ENCODE results near the gene PLA2G6. TPM values are rescaled to one million over a fixed set of nuclear protein-coding genes. Genes with fewer than 3 reads are reported as not detected.
"Not testable (repeated sequence)": the region's sequence is repeated elsewhere in the genome, so short reads cannot be mapped to it uniquely, and the experiment has no call there.

Gene PLA2G6
- total RNA-seq, 2 donors from 2014 or later: 13.7 to 14.3 TPM

- intact Hi-C loops (cut with DNase I): no loop called here
- DNase-seq (ENCODE audit: low spot score): no peak
These were observed 99.4 kb downstream of the PLA2G6 start for GRCh38 chr22:38081941-38082828.

GRCh38 chr22:38081636-38081940, 100.0 kb downstream of the PLA2G6 start:
- intact Hi-C loops (cut with DNase I): no loop called here
- DNase-seq (ENCODE audit: low spot score): no peak

DNA sequence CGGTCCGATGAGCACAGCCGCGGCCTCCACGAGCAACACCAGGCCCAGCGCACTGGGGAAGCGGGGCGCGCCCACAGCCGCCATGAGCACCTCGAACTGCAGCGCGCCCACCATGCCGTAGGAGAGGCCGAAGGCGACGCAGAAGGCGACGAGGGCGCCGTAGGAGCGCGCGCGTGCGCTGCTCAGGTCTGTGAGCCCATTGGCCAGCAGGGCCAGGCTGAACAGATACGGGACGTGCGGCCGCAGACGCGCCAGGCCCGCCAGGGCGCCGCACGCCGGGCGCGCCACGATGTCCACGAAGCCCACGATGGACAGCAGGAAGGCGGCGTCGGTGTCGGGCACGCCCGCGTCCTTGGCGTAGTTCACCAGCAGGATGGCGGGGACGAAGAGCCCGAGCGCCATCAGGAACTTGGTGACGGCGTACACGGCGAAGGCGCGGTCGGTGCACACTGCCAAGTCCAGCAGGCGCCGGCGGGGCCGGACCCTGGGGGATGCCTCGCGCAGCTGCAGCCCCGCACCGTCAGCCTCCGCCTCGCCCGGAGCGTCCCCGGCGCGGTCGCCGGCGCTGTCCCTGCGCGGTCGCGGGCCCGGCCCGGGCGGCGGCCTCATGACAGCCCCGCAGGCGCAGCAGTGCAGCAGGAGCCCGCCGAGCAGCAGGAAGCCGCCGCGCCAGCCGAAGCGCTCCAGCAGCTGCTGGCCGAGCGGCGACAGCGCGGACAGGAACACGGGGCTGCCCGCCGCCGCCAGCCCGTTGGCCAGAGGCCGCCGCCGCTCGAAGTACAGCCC, 100.6 kb downstream of the PLA2G6 start:
- DNase-seq (ENCODE audit: low spot score): no peak
- intact Hi-C loops (cut with DNase I): no loop called here

- intact Hi-C loops (cut with DNase I): no loop called here
- DNase-seq (ENCODE audit: low spot score): no peak
These were observed 101.2 kb downstream of the PLA2G6 start for GRCh38 chr22:38080474-38080849.

DNA sequence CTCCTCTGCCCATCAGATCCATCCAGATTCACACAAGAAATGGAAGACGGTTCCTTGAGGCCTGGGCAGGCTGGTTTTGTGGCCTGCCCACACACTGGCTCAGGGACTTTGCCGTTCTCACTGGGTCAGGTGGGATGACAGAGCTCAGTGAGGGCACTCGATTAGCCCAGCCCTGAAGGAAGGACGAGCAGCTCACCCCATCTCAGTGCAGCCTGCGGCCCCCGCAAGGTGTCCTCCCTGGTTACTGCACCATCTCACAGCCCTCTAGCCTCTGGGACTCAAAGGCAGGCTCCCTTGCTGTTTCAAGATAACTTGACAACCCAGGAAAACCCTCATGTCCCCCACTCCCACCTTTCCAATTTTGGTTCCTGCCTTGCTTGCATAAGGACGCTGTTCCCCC, 101.8 kb downstream of the PLA2G6 start:
- DNase-seq (ENCODE audit: low spot score): no peak

DNA sequence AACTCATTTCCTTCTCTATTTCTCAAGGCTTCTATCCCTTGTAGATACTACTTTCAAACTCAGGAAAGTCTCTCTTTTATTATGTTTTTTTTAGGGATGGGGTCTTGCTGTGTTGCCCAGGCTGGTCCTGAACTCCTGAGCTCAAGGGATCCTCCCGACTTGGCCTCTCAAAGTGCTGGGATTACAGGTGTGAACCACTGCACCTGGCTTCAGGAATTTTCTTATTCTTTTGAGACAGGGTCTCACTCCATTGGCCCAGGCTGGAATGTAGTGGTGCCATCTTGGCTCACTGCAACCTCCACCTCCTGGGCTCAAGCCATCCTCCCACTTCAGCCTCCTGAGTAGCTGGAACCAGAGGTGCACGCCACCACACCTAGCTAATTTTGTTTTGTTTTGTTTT, 102.4 kb downstream of the PLA2G6 start:
- intact Hi-C loops (cut with DNase I): loop anchor here in 1 of 2 donors (10.0 kb wide), 1 partner anchor 276 kb away; no protein-coding TSS in a partner anchor
- not testable (repeated sequence) for DNase-seq (ENCODE audit: low spot score)

More for the DNA sequence above, 101.8 kb downstream of the PLA2G6 start:
- intact Hi-C loops (cut with DNase I): loop anchor here in 1 of 2 donors (10.0 kb wide), 1 partner anchor 275 kb away; no protein-coding TSS in a partner anchor

DNA sequence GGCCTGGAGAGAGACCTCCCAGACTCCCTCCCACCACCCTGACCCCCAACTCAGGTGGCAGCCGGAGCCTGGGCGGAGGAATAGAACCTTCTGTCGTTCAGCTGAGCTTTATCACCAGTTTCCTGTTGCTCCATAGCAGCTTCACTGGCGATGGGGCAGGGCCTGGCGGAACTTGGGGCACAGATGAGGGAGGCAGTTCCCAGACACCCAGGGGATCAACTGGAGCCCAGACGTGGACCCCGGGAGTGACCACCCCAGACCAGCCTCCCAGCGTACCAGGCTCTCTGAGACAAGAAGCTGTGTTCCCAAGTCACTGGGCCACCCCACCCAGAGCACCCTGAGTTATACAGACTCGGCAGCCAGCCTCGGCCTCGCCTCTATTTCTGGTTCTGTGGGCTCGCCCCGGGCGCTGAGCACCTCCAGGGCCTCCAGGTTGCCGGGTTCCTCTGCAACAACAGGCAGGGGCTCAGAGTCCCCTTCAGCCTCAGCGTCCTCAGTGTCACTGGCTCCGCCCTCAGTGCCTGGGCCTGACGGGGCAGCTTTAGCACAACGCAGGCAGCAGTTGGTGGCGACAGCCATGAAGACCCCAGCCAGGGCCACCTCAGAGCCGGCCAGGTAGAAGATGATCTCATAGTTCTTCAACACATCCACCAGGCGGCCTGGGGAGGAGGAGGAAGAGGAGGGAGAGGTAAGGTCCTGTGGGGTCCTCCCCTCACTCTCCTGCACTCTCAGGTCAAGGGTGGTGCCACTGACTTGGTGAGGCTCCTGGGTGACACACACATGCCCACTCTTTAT, 103.4 kb downstream of the PLA2G6 start:
- no peak for DNase-seq (ENCODE audit: low spot score)
- intact Hi-C loops (cut with DNase I): loop anchor here in 1 of 2 donors (10.0 kb wide), 1 partner anchor 277 kb away; no protein-coding TSS in a partner anchor

DNA sequence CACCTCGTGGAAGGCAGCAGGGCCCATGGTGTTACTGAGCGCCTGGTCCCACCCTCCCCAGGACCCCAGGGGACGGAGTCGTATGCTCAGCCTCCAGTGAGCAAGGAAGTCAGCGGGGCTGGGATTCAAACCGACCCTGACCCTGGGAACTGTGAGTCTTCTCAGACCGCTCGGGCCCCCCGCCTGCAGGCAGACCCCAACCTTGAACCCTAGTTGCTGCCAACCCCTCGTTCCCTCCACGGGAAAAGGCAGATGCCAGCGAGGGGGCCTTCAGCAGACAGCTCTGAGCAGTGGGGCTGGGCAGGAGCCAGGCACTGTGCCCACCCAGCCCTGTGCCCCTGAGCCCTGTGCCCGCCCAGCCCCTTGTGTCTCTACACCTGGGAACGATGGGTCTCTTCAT, 104.0 kb downstream of the PLA2G6 start:
- intact Hi-C loops (cut with DNase I): loop anchor here in 1 of 2 donors (10.0 kb wide), 1 partner anchor 277 kb away; no protein-coding TSS in a partner anchor
- no peak for DNase-seq (ENCODE audit: low spot score)

DNA sequence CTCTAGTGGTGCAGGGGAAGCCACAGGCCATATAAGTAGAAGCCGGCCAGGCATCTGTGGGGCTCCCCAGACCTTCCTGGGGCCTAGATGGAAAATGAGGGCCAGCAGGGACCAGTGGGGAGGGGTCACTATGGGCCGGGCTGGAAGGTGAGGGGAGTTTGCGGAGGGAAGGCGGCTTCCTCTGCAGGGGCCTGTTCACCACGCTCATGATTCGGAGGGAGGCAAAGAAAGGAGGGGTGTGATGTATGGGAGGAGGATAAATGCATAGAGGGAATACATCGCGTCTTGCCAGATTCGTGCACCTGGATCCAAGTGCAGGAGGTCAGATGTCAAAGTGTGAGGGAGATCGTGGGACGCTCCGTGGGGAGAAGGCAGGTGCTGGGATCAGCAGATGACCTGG, 104.5 kb downstream of the PLA2G6 start:
- intact Hi-C loops (cut with DNase I): loop anchor here in 1 of 2 donors (10.0 kb wide), 1 partner anchor 278 kb away; no protein-coding TSS in a partner anchor

GRCh38 chr22:38075961-38076360, 105.7 kb downstream of the PLA2G6 start:
- no peak for DNase-seq (ENCODE audit: low spot score)
- intact Hi-C loops (cut with DNase I): loop anchor here in 1 of 2 donors (10.0 kb wide), 1 partner anchor 279 kb away; no protein-coding TSS in a partner anchor

More for the DNA sequence above, 104.5 kb downstream of the PLA2G6 start:
- DNase-seq (ENCODE audit: low spot score): no peak

DNA sequence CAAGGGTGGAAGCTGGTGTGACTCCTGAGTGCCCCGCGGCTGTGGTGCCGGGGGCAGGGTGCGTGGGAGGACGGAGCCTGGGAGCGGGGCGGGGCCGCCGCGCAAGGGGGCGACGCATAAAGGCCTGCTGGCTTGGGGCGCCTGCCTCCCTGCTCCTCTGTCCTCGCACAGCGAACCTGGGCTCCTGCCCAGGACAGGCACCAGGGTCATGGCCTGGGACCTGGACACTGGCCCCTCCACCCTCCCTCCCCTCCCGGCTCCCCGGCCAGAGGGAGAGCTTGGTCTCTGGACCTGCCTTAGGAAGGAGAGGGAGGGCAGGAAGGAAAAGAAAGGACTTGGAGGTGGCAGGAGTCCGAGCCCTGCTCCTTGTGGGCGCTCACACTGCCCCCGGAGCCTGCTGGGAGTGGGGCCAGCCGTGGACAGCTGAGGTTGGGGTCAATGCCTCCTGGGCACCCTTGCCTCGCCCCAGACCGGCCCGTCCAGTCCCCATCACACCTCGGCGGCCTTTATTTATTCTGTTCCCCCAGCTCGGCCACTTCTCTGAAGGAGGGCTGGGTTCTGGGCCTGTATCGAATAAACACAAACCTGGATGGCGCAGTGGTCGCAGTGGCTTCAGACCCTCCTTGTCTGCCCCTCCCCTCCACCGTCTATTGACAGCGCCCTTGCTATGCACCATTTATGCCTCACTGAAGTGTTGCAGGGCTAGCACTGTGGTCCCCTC, 106.4 kb downstream of the PLA2G6 start:
- intact Hi-C loops (cut with DNase I): loop anchor here in 1 of 2 donors (10.0 kb wide), 1 partner anchor 280 kb away; no protein-coding TSS in a partner anchor
- no peak for DNase-seq (ENCODE audit: low spot score)

DNA sequence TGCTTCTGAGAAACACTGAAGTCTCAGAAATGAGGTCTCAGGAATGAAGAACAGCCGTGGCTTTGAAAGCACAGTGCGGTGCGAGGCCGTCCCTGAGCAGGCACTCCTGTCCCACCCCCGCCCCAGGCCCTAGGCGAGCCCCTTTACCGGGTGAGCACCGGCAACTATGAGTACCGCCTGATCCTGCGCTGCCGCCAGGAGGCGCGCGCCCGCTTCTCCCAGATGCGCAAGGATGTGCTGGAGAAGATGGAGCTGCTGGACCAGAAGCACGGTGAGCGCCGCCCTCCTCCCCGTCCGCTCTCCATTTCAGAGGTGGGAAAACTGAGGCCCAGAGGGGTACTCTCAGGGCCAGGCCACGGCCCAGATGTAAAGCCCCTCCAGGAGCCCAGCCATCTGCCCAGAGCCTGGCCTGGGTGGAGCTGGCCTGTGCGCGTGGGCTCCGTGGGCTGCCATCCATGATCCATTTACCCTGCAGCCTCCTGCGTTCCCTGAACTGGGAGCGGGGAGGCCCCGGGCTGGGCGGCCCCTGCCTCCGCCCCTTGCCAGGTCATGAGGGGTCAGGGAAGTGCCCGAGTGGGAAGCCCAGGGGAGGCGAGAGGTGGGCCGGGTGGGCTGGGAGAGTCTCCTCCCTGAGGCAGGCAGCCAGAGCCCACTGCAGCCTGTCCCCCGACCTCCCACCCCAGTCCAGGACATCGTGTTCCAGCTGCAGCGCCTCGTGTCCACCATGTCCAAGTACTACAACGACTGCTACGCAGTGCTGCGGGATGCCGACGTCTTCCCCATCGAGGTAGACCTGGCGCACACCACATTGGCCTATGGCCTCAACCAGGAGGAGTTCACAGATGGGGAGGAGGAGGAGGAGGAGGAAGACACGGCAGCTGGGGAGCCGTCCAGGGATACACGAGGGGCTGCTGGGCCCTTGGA, 107.2 kb downstream of the PLA2G6 start:
- no peak for DNase-seq (ENCODE audit: low spot score)
- intact Hi-C loops (cut with DNase I): loop anchor here in 1 of 2 donors (10.0 kb wide), 1 partner anchor 280 kb away; no protein-coding TSS in a partner anchor

DNA sequence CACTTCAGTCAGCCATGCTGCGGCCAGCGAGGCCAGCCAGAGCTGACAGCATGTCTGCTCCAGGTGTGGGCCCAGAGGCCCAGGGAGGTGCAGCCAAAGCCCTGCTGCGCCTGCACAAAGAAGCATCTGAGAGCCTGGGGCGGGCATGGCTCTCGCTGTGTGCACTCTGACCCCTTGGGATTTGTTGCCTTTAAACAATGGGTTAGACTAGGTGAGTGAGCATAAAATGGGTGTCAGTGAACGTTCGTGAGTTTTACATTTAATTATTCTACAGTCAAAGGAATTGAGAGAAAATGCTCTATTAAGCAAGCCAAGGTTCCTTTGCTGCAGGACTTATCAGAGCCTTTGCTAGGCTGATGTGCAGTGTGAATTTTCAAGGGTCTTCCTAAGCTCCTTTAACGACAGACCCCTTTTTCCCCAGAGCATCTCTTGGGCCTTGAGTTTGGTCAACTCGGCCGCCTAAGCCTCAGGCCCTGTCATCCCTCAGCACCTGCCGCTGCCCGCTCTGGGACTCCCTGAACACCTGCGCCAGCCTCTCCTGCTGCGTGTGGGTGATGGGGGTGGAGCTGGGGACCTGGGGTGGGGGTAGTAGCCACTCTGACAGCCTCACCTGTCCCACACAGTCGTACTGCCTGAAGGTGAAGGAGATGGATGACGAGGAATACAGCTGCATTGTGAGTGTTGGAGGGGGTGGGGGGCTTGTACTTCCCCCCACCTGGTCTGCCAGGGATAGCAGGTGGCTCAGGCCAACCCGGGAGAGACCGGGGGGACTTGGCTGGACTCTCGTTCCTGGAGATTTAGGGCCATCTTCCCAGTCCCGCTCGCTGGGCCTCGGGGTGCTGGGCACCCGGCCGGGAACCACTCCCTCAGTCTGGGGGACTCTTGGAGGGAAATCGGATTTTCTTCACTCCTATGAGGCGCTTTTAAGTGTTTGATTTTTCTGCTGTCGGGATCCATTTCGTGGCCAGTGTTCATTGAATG, 108.2 kb downstream of the PLA2G6 start:
- no peak for DNase-seq (ENCODE audit: low spot score)
- intact Hi-C loops (cut with DNase I): loop anchor here in 1 of 2 donors (10.0 kb wide), 1 partner anchor 281 kb away; no protein-coding TSS in a partner anchor

DNA sequence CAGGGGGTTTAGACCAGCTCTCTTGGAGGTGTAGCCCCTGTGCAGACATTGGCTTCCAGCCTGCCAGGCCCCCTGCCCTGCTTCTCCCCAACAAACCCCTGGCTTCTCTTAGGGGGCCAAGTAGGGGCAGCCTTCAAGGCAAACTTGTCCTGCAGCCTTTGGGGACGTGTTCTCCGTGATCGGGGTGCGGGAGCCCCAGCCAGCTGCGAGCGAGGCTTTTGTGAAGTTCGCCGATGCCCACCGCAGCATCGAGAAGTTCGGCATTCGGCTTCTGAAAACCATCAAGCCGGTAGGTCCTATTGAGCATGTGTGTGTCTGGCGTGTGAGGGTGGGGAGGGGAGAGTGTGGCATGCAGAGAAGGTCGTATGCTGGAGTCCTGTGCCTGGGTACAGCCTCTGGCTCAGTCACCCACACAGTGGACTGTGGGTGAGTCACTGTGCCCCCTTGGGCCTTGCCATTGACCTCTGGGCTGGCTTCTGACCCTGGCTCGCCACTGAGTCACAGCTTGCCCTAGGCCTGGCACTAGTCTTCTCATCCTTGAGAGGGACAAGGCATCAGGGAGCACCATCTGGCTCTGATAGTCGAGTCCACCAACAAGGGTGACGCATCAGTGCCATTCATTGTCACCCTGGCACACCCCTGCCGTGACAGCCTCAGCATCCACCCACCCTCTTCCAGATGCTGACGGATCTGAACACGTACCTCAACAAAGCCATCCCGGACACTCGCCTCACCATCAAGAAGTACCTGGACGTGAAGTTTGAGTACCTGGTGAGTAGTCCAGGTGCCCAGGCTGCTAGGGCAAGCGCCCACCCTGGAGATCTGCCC, 109.1 kb downstream of the PLA2G6 start:
- no peak for DNase-seq (ENCODE audit: low spot score)
- intact Hi-C loops (cut with DNase I): loop anchor here in 1 of 2 donors (10.0 kb wide), 1 partner anchor 282 kb away; no protein-coding TSS in a partner anchor
